ENCODE results near the gene NLRP7. TPM values are rescaled to one million over a fixed set of nuclear protein-coding genes. Genes with fewer than 3 reads are reported as not detected.
"Not testable (repeated sequence)": the region's sequence is repeated elsewhere in the genome, so short reads cannot be mapped to it uniquely, and the experiment has no call there.

Gene NLRP7
- total and polyA plus RNA-seq, 7 donors, result not detected

DNA sequence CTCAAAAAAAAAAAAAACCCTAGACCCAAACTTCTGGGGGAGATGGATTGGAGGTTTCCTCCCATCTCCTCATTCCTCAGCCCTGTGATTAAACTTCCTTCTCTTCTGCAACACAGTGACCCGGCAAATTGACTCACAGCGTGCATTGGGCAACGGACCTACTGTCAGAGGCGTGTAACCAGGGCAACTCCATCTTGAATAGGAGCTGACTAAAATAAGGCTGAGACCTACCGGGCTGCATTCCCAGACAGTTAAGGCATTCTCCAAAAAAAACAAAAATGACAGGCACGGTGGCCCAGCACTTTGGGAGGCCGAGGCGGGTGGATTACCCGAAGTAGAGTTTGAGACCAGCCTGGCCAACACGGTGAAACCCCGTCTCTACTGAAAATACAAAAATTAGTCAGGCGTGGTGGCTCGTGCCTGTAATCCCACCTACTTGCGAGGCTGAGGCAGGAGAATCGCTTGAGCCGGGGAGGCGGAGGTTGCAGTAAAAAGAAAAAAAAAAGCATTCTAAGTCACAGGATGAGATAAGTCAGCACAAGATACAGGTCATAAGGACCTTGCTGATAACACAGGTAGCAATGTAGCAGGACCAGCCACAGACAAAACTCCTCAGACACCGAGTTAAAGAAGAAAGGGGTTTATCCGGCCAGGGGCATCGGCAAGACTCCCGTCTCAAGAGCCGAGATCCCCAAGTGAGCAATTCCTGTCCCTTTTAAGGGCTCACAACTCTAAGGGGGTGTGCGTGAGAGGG lies 5.4 kb upstream of the NLRP7 start:
- intact Hi-C loops (cut with DNase I), result no loop called here
- Histone ChIP-seq H3K9me3 (no peaks in the 10 kb centered on the region), H3K27ac (no peak overlapping the region), H3K4me3 (no peak overlapping the region), H3K27me3 (ENCODE audit: insufficient read depth in 3 of 3, low read length in 2 of 3) (no peaks in the 10 kb centered on the region), H3K36me3 (ENCODE audit: insufficient read depth in 1 of 2, low read depth in 1 of 2) (no peaks in the 10 kb centered on the region), H3K4me1 (no peaks in the 10 kb centered on the region)
- TF ChIP-seq, protein P1, sequence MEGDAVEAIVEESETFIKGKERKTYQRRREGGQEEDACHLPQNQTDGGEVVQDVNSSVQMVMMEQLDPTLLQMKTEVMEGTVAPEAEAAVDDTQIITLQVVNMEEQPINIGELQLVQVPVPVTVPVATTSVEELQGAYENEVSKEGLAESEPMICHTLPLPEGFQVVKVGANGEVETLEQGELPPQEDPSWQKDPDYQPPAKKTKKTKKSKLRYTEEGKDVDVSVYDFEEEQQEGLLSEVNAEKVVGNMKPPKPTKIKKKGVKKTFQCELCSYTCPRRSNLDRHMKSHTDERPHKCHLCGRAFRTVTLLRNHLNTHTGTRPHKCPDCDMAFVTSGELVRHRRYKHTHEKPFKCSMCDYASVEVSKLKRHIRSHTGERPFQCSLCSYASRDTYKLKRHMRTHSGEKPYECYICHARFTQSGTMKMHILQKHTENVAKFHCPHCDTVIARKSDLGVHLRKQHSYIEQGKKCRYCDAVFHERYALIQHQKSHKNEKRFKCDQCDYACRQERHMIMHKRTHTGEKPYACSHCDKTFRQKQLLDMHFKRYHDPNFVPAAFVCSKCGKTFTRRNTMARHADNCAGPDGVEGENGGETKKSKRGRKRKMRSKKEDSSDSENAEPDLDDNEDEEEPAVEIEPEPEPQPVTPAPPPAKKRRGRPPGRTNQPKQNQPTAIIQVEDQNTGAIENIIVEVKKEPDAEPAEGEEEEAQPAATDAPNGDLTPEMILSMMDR (IDR thresholded peaks at IDR 0.05), result no peak
- no peak for DNase-seq
- 76 to 84% (median 82%) methylated on average over 23 of the region's 23 CpGs for WGBS, 3 donors
- ATAC-seq, result no peak

DNA sequence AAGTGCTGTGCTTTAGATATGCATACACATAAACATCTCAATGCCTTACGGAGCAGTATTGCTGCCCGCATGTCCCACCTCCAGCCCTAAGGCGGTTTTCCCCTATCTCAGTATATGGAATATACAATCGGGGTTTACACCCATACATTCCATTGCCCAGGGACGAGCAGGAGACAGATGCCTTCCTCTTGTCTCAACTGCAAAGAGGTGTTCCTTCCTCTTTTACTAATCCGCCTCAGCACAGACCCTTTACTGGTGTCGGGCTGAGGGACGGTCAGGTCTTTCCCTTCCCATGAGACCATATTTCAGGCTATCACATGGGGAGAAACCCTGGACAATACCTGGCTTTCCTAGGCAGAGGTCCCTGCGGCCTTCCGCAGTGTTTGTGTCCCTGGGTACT lies 3.2 kb upstream of the NLRP7 start:
- intact Hi-C loops (cut with DNase I); H3K27ac ChIP-seq; H3K4me1 ChIP-seq; DNase-seq; H3K9me3 ChIP-seq; ATAC-seq; H3K27me3 ChIP-seq (ENCODE audit: insufficient read depth in 3 of 3, low read length in 2 of 3); H3K36me3 ChIP-seq (ENCODE audit: insufficient read depth in 1 of 2, low read depth in 1 of 2); H3K4me3 ChIP-seq: not testable (repeated sequence)
- 56 to 69% (median 58%) methylated on average over 6 to 10 of the region's 10 CpGs for whole genome bisulfite sequencing, 3 donors

DNA sequence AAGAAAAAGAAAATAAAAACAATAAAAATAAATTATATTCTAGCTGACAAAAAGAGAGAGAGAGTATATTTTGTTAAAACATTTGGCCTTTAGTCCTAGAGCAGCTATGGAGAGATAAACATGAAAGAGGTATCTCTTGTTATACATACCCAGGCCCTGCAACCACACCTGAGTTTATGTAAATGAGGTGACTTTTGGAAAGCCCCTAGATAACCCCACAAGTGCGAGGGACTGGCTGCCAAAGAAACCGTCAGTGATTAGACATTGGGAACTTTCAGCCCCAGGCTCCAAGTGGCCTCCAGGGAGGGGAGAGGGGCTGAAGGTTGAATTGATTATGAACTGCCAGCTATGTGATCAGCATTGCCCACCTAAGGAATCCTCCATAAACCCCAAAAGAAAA lies 2.1 kb upstream of the NLRP7 start:
- TF ChIP-seq, protein P1 (IDR thresholded peaks at IDR 0.05), result no peak
- H3K27me3 ChIP-seq (ENCODE audit: insufficient read depth in 3 of 3, low read length in 2 of 3), result no peaks in the 10 kb centered on the region
- H3K27ac ChIP-seq, result no peak overlapping the region
- no peak overlapping the region for H3K4me3 ChIP-seq
- no peaks in the 10 kb centered on the region for H3K36me3 ChIP-seq (ENCODE audit: insufficient read depth in 1 of 2, low read depth in 1 of 2)
- H3K9me3 ChIP-seq, result no peaks in the 10 kb centered on the region
- ATAC-seq, result no peak
- H3K4me1 ChIP-seq, result no peaks in the 10 kb centered on the region
- WGBS, 3 donors, result 35 to 69% (median 66%) methylated on average over 2 of the region's 2 CpGs
- intact Hi-C loops (cut with DNase I), result no loop called here
- no peak for DNase-seq

DNA sequence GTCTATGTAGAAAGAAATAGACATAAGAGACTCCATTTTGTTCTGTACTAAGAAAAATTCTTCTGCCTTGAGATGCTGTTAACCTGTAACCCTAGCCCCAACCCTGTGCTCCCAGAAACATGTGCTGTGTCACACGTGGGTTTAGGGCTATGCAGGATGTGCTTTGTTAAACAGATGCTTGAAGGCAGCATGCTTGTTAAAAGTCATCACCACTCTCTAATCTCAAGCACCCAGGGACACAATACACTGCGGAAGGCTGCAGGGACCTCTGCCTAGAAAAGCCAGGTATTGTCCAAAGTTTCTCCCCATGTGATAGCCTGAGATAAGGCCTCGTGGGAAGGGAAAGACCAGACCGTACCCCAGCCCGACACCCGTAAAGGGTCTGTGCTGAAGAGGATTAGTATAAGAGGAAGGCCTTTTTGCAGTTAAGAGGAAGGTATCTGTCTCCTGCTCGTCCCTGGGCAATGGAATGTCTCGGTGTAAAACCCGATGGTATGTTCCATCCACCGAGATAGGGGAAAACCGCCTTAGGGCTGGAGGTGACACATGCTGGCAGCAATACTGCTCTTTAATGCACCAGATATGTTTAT lies 3.5 kb downstream of the NLRP7 start:
- H3K27me3 ChIP-seq (ENCODE audit: insufficient read depth in 3 of 3, low read length in 2 of 3); H3K36me3 ChIP-seq (ENCODE audit: insufficient read depth in 1 of 2, low read depth in 1 of 2): not testable (repeated sequence)

DNA sequence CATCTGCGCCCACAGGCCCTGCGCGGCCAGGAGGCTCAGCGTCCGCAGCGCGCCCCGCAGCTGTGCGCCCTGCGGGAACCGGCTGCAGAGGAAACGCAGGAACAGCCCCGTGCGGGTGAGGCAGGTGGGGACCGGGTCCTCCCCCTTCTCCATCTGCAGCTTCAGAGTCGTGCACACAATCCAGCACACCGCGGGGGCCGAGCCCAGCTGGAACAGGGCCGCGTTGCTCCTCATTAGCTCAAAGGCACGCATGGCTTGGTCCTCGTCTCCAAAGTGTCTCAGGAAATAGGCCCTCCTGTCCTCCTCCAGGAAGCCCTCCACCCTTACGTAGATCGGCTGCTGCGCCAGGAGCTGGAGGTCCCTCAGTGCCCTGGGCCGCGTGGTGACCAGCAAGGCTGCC lies 7.8 kb downstream of the NLRP7 start:
- H3K27ac ChIP-seq; ATAC-seq; H3K27me3 ChIP-seq (ENCODE audit: insufficient read depth in 3 of 3, low read length in 2 of 3); H3K36me3 ChIP-seq (ENCODE audit: insufficient read depth in 1 of 2, low read depth in 1 of 2); H3K4me1 ChIP-seq; DNase-seq; H3K4me3 ChIP-seq; H3K9me3 ChIP-seq; intact Hi-C loops (cut with DNase I): not testable (repeated sequence)
- WGBS, 3 donors, result 72 to 75% (median 73%) methylated on average over 6 to 23 of the region's 28 CpGs

More for the DNA sequence above, 3.5 kb downstream of the NLRP7 start:
- H3K27ac ChIP-seq; H3K9me3 ChIP-seq; H3K4me3 ChIP-seq; ATAC-seq; DNase-seq; intact Hi-C loops (cut with DNase I); H3K4me1 ChIP-seq: not testable (repeated sequence)
- 50 to 65% (median 61%) methylated on average over 11 of the region's 11 CpGs for WGBS, 3 donors

DNA sequence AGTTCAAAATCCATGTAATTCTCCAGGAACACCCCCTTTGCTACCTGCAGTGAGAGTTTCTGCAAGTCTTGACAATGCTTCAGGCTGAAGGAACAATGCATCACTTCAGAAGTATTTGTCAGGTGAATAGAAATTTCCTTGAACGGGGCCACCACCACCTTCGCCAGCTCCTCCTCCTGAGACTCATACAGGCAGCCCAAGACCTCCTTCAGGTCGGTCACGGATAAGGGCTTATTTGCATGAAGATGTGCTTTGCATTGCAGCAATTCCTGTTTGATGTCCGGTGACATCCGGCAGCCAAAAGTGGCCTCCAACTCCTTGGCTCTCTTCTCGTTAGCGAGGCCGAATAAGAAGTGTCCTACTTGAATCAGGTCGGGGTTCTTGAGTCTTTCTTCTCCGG lies 8.4 kb downstream of the NLRP7 start:
- ATAC-seq, result no peak
- intact Hi-C loops (cut with DNase I), result no loop called here
- WGBS, 3 donors, result 67 to 77% (median 75%) methylated on average over 11 of the region's 11 CpGs
- no peaks in the 10 kb centered on the region for H3K9me3 ChIP-seq
- no peaks in the 10 kb centered on the region for H3K27me3 ChIP-seq (ENCODE audit: insufficient read depth in 3 of 3, low read length in 2 of 3)
- H3K36me3 ChIP-seq (ENCODE audit: insufficient read depth in 1 of 2, low read depth in 1 of 2), result no peaks in the 10 kb centered on the region
- DNase-seq, result no peak
- H3K27ac ChIP-seq, result no peak overlapping the region
- TF ChIP-seq, protein P1 (IDR thresholded peaks at IDR 0.05), result no peak
- no peak overlapping the region for H3K4me3 ChIP-seq
- H3K4me1 ChIP-seq, result no peaks in the 10 kb centered on the region
